Smooth muscle cell (in vitro differentiated cells): ENCODE results near the gene TNFRSF19. TPM values are rescaled to one million over a fixed set of nuclear protein-coding genes. Genes with fewer than 3 reads are reported as not detected.
A peak's percentile ranks its signal among the peaks of the same experiment; 100 is the strongest.

ENCODE experiments used
- DNase-seq: peaks from one replicate; lab custom pipeline; 2025; ENCODE audit not compliant: unreplicated experiment; lab: John Stamatoyannopoulos, UW
- H2AFZ ChIP-seq: fragments of 200-600 bp; sonication (generic); 2 replicates; pipeline ENCODE4 v1.6.0; 2016; ENCODE audit warnings: antibody characterized with exemption, low read depth, mild to moderate bottlenecking
- H3F3A ChIP-seq: fragments of 200-600 bp; sonication (generic); 2 replicates; pipeline ENCODE4 v1.6.0; 2017; ENCODE audit warnings: antibody characterized with exemption, low read depth
- H3K27ac ChIP-seq: fragments of 200-600 bp; sonication (generic); 2 replicates; pipeline ENCODE4 v1.5.1; 2016; ENCODE audit warnings: low read depth, mild to moderate bottlenecking
- H3K27me3 ChIP-seq: fragments of 200-600 bp; sonication (generic); 2 replicates; pipeline ENCODE4 v1.6.1; 2016; ENCODE audit warnings: low read depth, mild to moderate bottlenecking
- H3K36me3 ChIP-seq: fragments of 200-600 bp; sonication (generic); 2 replicates; pipeline ENCODE4 v1.5.1; 2016; ENCODE audit warnings: low read depth
- H3K4me1 ChIP-seq: fragments of 200-600 bp; sonication (generic); 2 replicates; pipeline ENCODE4 v1.5.1; 2016; ENCODE audit warnings: low read depth
- H3K4me2 ChIP-seq: fragments of 200-600 bp; sonication (generic); 2 replicates; pipeline ENCODE4 v1.6.0; 2016; ENCODE audit warnings: mild to moderate bottlenecking
- H3K4me3 ChIP-seq: fragments of 200-600 bp; sonication (generic); 2 replicates; pipeline ENCODE4 v1.5.1; 2016; ENCODE audit warnings: mild to moderate bottlenecking
- H3K79me2 ChIP-seq: fragments of 200-600 bp; sonication (generic); 2 replicates; pipeline ENCODE4 v1.6.0; 2016; ENCODE audit warnings: low read depth, mild to moderate bottlenecking
- H3K9ac ChIP-seq: fragments of 200-600 bp; sonication (generic); 2 replicates; pipeline ENCODE4 v1.6.0; 2016; ENCODE audit warnings: low read depth
- H3K9me3 ChIP-seq: fragments of 200-600 bp; sonication (generic); replicated peaks from 2 replicates; pipeline ENCODE4 v1.5.1; 2016; ENCODE audit warnings: low read depth
- H4K20me1 ChIP-seq: fragments of 200-600 bp; sonication (generic); 2 replicates; pipeline ENCODE4 v1.6.0; 2016; ENCODE audit warnings: low read depth
- WGBS: methylation state at CpG from one replicate; pipeline ENCODE4 v1.1.7; 2016; ENCODE audit warnings: low lambda C conversion rate; 5-methylcytosine and 5-hydroxymethylcytosine counted together
- polyA plus RNA-seq: library from polyadenylated mRNA; unstranded; fragments of >200 nt; fragmentation: Nextera tagmentation; extraction: Ambion mirVana; gene quantifications from 2 replicates; pipeline ENCODE4 v1.2.1, GENCODE V29; 2016
- total RNA-seq: library from RNA; depleted of rRNA; stranded (reverse); fragments of >200 nt; gene quantifications from 2 replicates; pipeline ENCODE4 v1.2.3, GENCODE V29; 2014
- TF ChIP-seq, protein P1 (sequence below): fragments of 200-600 bp; sonication (generic); IDR thresholded peaks from 2 replicates; pipeline ENCODE4 v1.5.1; 2017; ENCODE audit warnings: borderline replicate concordance, mild to moderate bottlenecking, antibody characterized with exemption; ENCODE audit not compliant: insufficient read depth, poor library complexity, severe bottlenecking

The TNFRSF19 gene
- total and polyA plus RNA-seq, 2 experiments from 2014 or later, result 15.5 to 34.3 TPM

DNA sequence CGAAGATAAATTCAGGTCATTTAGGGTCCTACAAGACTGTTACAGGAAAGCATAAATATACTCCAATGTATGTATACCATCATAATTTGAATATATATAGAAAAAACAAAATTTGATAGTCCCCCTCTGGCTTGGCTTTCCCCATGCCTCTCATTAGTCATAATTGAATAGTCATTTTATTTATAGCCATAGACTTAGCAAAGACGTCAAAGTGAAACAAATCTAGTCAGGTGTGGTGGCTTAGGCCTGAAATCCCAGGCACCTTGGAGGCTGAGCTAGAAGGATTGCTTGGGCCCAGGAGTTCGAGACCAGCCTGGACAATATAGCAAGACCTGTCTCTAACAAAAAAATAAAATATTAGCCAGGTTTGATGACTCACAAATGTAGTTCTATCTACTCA is 141.1 kb downstream of the TNFRSF19 start:
- H3K9ac ChIP-seq, result no peak overlapping the region
- no peaks in the 10 kb centered on the region for H3K9me3 ChIP-seq
- no peaks in the 10 kb centered on the region for H3K79me2 ChIP-seq
- DNase-seq, result no peak
- no peaks in the 10 kb centered on the region for H3K27me3 ChIP-seq
- H3K36me3 ChIP-seq, result no peaks in the 10 kb centered on the region
- no peak overlapping the region for H3K4me2 ChIP-seq
- H3K27ac ChIP-seq, result no peak overlapping the region
- H2AFZ ChIP-seq, result no peak overlapping the region
- H4K20me1 ChIP-seq, result no peaks in the 10 kb centered on the region
- TF ChIP-seq, protein P1, sequence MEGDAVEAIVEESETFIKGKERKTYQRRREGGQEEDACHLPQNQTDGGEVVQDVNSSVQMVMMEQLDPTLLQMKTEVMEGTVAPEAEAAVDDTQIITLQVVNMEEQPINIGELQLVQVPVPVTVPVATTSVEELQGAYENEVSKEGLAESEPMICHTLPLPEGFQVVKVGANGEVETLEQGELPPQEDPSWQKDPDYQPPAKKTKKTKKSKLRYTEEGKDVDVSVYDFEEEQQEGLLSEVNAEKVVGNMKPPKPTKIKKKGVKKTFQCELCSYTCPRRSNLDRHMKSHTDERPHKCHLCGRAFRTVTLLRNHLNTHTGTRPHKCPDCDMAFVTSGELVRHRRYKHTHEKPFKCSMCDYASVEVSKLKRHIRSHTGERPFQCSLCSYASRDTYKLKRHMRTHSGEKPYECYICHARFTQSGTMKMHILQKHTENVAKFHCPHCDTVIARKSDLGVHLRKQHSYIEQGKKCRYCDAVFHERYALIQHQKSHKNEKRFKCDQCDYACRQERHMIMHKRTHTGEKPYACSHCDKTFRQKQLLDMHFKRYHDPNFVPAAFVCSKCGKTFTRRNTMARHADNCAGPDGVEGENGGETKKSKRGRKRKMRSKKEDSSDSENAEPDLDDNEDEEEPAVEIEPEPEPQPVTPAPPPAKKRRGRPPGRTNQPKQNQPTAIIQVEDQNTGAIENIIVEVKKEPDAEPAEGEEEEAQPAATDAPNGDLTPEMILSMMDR, result no peak
- H3F3A ChIP-seq, result no peaks in the 10 kb centered on the region
- no peaks in the 10 kb centered on the region for H3K4me1 ChIP-seq
- H3K4me3 ChIP-seq, result no peak overlapping the region
- 94% methylated on average over 3 of the region's 3 CpGs for WGBS

DNA sequence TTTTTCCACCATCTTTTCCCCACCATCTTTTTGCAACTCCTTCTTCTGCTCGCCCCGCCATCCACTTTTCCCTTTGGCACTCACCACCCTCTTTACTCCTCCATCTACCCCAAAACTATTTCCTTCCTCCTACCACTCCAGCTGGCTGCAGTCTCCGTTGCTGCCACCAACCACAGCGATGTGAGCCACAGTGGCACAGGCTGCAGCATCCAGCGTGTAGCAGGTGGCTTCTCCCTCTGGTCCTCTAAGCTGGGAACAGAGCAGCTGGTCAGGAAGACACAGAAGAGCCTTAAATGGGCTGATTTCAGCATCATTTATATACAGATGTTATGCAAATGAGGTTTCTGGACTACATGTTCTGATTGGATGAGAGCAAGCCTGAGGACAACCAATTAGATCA is 144.5 kb downstream of the TNFRSF19 start:
- DNase-seq, result no peak
- Histone ChIP-seq H3K36me3 (no peaks in the 10 kb centered on the region), H3K4me2 (no peak overlapping the region), H3K4me1 (no peaks in the 10 kb centered on the region), H3F3A (peaks cover 4% of the 10 kb centered on the region), H3K4me3 (no peak overlapping the region), H3K9ac (no peak overlapping the region), H4K20me1 (no peaks in the 10 kb centered on the region), H3K79me2 (no peaks in the 10 kb centered on the region), H3K9me3 (no peaks in the 10 kb centered on the region), H2AFZ (no peak overlapping the region), H3K27ac (no peak overlapping the region), H3K27me3 (no peaks in the 10 kb centered on the region)
- TF ChIP-seq, protein P1, result no peak
- 95% methylated on average over 5 of the region's 5 CpGs for WGBS

DNA sequence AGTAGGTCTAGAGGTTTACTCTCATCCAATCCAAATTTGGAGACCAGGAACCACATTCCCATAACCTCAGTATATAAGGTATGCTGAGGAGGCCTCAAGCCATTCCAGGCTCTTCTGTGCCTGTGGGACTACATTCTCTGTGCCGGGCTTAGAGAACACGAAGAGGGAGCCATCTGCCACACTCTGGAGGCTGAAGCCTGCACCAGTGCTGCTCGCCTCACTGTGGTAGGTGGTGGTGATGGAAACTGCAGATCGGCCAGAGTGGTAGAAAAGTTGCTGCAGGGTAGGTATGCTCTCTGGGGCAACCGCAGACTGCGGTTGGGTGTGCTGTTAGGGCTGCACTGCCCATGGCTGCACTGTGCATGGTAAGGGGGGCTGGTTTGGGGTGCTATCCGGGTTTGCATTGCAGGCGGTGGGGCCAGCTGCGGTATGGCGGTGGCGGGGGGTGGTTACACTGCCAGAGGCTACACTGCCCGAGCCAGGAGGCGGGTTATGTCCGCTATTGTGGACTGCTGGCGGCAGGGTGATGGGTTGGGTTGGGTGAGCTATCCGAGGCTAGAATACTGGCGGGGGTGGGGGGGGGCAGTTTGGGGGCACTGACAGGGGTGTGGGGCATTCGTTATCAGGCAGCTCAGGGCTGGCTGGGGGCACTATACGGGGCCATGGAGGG is 145.0 kb downstream of the TNFRSF19 start:
- H3K36me3 ChIP-seq, result no peaks in the 10 kb centered on the region
- no peak for DNase-seq
- H3K4me1 ChIP-seq, result no peaks in the 10 kb centered on the region
- peaks cover 4% of the 10 kb centered on the region for H3F3A ChIP-seq
- H3K79me2 ChIP-seq, result no peaks in the 10 kb centered on the region
- no peak overlapping the region for H3K4me3 ChIP-seq
- no peak overlapping the region for H3K4me2 ChIP-seq
- no peak overlapping the region for H3K27ac ChIP-seq
- TF ChIP-seq, protein P1, result no peak
- no peak overlapping the region for H2AFZ ChIP-seq
- no peaks in the 10 kb centered on the region for H4K20me1 ChIP-seq
- H3K9me3 ChIP-seq, result no peaks in the 10 kb centered on the region
- H3K9ac ChIP-seq, result no peak overlapping the region
- 91% methylated on average over 6 of the region's 19 CpGs for whole genome bisulfite sequencing
- H3K27me3 ChIP-seq, result no peaks in the 10 kb centered on the region

DNA sequence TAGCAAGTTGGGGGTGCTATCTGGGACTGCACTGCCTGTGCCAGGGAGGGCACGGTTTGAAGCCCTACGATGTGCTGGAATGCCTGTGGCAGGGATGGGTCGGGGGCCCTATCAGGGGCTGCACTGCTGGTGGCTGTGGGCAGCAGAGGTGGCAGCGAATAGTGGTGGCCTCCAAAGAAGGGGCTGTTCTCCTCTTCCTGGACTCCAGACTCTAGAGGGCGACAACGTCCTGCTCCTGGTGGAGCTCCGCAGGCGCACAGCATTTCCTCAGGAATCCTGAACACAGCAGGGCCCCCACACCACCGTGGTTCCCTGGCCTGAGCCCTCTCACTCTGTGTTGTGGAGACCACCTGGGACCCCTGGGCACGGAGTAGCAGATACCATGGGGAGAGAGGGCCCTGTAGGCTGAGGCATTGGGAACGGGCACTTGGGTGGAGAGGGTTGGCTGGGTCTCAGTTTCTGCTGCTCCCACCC is 145.6 kb downstream of the TNFRSF19 start:
- H3K4me1 ChIP-seq, result no peaks in the 10 kb centered on the region
- H4K20me1 ChIP-seq, result no peaks in the 10 kb centered on the region
- no peak overlapping the region for H3K27ac ChIP-seq
- no peak overlapping the region for H3K4me2 ChIP-seq
- no peaks in the 10 kb centered on the region for H3K36me3 ChIP-seq
- H3K9me3 ChIP-seq, result no peaks in the 10 kb centered on the region
- H3K9ac ChIP-seq, result no peak overlapping the region
- no peak overlapping the region for H2AFZ ChIP-seq
- no peaks in the 10 kb centered on the region for H3K79me2 ChIP-seq
- no peak overlapping the region for H3K4me3 ChIP-seq
- WGBS, result 77% methylated on average over 11 of the region's 11 CpGs
- no peak for DNase-seq
- TF ChIP-seq, protein P1, result peak; percentile 29
- H3F3A ChIP-seq, result peaks cover 4% of the 10 kb centered on the region
- H3K27me3 ChIP-seq, result no peaks in the 10 kb centered on the region
